Uterus (tissue), 2 donors: ENCODE measurements around the gene BORCS6.

Experiments
- POLR2A ChIP-seq, 2 donors: fragments of 450-650 bp; IDR thresholded peaks; one replicate each; pipeline ENCODE4 v1.6.1; 2016; ENCODE audit warnings: antibody characterized with exemption in 2 of 2, mild to moderate bottlenecking in 1 of 2, moderate library complexity in 1 of 2
- TF ChIP-seq, protein P1 (sequence below), 4 experiments: fragments of 200-600 bp in 2 of 4; fragments of 450-650 bp in 2 of 4; sonication (generic) in 2 of 4; IDR thresholded peaks; one replicate each; pipeline ENCODE4 v1.5.1; 2016 to 2019; ENCODE audit warnings: antibody characterized with exemption in 4 of 4, mild to moderate bottlenecking in 2 of 4, moderate library complexity in 1 of 4

GRCh38 chr17:8141741-8142140, 48.2 kb downstream of the BORCS6 start:
- TF ChIP-seq, protein P1, sequence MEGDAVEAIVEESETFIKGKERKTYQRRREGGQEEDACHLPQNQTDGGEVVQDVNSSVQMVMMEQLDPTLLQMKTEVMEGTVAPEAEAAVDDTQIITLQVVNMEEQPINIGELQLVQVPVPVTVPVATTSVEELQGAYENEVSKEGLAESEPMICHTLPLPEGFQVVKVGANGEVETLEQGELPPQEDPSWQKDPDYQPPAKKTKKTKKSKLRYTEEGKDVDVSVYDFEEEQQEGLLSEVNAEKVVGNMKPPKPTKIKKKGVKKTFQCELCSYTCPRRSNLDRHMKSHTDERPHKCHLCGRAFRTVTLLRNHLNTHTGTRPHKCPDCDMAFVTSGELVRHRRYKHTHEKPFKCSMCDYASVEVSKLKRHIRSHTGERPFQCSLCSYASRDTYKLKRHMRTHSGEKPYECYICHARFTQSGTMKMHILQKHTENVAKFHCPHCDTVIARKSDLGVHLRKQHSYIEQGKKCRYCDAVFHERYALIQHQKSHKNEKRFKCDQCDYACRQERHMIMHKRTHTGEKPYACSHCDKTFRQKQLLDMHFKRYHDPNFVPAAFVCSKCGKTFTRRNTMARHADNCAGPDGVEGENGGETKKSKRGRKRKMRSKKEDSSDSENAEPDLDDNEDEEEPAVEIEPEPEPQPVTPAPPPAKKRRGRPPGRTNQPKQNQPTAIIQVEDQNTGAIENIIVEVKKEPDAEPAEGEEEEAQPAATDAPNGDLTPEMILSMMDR (IDR thresholded peaks at IDR 0.05) = no peak
- no peak for TF ChIP-seq POLR2A (IDR thresholded peaks at IDR 0.05)
